DOHH2 (cell line): Measurements from ENCODE around the gene COL8A2.

Experiments
- CTCF ChIP-seq: fragments of 200-600 bp; sonication (generic); IDR thresholded peaks from one replicate; pipeline ENCODE4 v1.5.1; 2014; ENCODE audit warnings: antibody characterized with exemption, mild to moderate bottlenecking, low read depth, low read length; ENCODE audit not compliant: poor library complexity, severe bottlenecking
- EZH2phosphoT487 ChIP-seq: fragments of 200-600 bp; sonication (generic); IDR thresholded peaks from 2 replicates; pipeline ENCODE4 v1.6.1; 2017; ENCODE audit warnings: borderline replicate concordance, mild to moderate bottlenecking, antibody characterized with exemption, low read length, moderate library complexity, mixed read lengths

- TF ChIP-seq CTCF: no peak
- no peak for TF ChIP-seq EZH2phosphoT487
Observed at GRCh38 chr1:36174713-36175112, 49.7 kb upstream of the COL8A2 start.
